ENCODE data around the gene EPB41L4B. TPM values are rescaled to one million over a fixed set of nuclear protein-coding genes. Genes with fewer than 3 reads are reported as not detected.

Gene EPB41L4B
- total RNA-seq, 1 experiment from 2014 or later: under 0.01 TPM

DNA sequence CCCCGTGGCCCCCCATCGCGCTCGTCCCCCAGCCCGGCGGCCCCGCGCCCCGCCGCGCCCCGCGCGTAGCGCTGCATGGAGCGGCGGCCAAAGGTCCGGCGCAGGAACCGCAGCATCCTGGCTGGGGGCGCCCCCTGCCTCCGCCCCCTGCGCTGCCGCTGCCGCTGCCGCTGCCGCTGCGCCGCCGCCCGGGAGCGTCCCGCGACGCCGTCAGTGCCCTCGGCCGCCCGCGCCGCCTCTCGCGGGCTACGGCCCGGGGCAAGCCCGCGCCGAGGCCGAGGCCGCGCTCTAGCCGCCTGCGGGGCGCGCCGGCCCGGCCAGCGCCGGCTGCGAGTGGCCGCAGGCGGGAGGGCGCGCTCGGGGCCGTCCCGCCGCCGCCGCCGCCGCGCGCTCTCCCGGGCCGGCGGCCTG is 523 bp downstream of the EPB41L4B start:
- DNase-seq (ENCODE audit: low read depth): no peak

DNA sequence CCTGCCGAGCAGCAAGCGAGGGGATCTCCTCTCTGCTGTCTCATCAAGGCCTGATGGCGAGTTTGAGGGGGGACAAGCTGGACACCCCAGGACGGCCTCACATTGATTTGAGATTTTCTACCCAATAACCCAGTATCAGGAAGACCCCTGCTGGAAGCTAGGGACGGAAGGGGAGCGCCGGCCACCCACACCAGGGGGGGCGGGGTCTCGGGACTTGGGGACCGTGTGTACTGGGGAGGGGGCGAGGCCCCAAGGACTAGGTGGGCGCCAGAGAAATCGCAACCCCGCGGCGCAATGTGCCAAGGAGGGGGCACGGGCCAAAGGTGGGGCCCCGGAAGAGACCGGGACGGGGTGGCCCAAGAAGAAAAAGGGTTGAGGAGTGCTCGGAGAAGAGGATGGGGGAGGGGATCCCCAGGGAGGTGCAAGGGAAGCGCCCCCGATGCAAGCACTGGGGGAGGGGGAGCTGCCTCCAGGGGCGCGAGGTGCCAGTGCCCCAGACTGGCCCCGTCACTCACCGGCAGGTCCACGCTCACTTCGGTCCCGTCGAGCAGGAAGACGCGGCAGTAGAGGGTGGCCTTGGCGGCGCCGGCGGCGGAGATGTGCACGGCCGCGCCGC is 1.1 kb downstream of the EPB41L4B start:
- DNase-seq (ENCODE audit: low read depth): no peak

DNA sequence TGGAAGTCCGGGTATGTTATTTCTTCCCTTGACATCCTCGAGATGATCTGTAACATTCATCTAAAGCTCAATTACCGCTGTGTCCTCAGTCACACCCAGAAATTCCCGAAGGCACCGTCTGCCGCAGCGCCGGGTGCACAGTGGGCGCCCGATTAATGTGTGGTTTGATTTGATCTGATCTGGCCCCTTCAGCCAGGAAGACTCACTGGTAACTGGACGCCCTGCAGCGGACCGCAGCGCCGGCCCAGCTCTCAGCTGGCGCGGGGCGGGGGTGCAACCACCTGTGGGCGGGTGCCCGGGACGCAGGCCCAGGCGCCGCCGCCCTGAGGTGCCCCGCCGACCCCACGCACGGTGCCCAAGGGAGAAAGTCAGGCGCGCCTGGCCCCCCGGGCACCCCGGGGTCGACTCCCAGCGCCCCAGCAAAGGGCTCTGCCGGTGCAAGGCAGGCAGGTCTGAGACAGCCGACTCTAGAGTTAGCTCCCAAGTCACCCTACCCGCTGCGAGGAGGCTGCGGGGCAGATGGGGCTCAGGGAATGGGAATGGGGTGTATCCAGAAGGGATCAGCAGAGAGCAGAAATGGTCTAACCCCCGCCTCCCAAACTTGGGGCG is 1.7 kb downstream of the EPB41L4B start:
- no peak for DNase-seq (ENCODE audit: low read depth)

DNA sequence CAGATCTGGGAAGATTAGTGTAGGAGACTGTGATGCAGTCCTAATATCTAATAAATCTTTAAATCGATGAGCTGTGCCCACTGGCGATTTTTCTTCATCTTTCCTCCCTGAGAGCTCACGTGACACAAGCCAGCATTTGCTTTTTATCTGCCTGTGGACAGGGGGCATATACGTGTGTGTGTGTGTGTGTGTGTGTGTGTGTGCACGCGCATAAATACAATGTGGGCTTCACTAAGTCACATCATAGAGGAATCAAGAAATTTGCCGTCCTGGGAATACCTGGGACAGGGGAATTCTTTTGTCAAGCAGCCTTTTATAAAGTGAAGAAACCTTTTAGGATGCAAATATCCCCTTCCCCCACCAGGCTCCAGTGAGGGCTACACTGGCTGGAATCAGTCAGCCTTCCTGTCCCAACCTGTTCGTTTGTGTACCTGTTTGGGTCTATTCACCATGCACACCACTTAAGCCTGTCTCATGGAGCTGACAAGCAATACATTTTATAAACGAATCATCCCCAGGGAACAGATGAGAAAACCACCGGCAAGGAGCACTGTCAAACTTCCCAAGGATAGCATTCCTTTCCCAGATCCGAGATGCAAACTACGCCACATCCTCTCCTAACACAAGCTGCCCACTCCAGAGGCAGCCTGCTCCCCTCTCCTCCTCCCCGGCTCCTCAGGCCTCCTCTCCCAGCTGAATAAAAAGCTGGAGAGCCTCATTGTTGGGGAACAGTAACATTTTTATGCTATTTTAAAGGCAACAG is 2.7 kb downstream of the EPB41L4B start:
- DNase-seq (ENCODE audit: low read depth): no peak

DNA sequence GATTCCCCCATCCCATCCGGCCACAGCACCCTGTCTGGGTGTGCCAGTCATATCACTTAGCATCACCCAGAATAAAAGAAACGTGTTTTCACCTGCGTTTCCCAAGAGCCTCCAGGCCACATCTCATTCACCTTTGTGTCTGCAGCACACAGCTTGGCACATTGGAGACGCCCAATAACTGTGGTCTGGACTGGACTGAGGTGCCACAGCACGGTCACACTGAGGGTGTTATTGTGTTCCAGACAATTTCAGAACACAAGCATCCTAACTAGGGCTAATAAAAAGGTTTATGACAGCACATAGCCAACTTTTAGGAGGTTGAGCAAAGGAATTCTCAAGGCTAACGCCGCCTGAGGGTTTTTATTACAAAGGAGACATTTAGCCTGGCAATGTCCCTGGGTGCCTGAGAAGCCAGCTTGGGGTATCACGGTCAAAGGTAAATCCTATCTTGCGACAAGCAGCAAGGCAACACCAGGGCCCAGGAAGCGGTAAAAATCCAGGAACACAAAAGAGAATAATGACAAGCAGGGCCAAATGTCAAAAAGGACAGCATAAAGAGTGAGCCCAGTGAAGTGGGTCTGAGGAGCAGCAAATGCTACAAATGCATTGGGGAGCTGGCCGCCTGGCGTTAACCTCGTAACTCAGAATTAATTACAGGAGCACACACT is 3.4 kb downstream of the EPB41L4B start:
- DNase-seq (ENCODE audit: low read depth): no peak

DNA sequence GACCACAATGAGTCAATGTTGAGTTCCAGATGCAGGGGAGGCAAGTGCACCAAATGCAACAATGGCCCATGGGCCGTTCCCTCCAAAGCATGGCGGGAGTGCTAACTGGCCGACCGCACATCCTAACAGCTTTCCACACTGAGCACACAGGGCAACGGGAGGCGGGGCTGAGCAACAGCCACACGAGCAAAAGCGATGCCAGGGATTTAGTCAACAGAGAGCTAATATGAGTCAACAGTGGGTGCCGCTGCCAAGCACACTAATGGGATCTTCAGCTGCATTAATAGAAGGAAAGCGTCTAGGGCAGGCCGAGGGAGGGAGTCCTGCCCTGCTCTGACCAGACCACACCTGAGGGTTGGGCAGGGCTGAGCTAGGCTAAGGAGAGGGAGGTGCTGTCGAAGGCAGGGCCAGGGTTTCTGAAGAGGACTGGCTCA is 4.6 kb downstream of the EPB41L4B start:
- peak; percentile 89 for DNase-seq (ENCODE audit: low read depth)

DNA sequence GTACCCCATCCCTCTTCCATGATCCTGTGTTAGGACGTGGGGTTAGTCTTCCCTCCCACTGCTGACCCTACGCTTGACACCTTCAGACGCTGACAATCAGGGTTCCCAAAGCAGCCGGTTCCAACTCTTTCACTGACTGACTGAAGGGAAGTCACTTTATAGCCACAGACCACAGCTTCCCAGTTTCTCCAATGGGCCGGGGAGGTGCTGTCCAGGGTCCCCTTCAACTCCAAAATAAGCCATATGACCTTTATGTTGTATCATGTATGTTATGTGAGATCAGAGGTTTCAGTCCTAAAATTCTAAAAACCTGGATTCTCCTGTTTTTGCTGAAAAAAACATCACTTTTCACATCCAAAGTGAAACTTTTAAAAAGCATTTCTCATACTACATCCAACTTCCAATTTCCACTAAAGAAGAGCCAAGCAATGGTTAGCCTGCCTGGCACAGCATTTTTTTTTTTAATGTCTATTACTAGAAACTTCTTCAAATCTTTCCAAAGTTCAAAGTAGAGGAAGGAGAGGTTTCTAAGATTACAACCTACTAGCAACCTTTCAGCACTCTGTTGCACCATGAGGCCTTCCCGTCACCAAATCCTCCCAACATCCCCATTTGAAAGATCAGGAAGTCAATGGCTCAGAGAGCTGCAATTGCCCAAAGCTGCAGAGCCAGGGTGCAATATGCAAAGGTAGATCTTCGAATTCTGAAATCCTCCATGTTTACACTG is 5.2 kb downstream of the EPB41L4B start:
- DNase-seq (ENCODE audit: low read depth): no peak

DNA sequence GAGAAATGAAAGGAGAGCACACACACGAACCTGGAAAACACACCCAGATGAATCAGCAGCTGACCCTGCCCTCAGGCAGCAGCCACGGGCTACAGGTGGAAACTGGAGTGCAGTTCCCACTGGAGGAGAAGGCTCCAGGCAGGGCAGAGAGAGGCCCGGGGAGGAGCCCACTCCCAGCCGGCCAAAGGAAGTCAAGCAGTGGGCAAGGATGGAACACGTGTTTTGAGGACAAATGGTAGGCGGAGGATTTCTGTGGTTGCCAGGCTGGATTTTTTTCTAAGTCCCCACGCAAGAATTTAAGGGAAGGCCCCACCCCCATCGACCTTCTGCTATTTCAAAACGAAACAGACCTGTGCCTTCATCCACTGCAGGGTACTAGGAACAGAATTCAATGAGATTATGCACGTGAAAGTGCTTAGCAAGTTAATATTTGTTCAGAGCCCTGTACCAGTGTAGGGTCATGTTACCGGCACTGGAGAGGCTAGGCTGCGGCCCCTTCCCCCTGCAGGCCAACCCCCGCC is 6.8 kb downstream of the EPB41L4B start:
- DNase-seq (ENCODE audit: low read depth): no peak

DNA sequence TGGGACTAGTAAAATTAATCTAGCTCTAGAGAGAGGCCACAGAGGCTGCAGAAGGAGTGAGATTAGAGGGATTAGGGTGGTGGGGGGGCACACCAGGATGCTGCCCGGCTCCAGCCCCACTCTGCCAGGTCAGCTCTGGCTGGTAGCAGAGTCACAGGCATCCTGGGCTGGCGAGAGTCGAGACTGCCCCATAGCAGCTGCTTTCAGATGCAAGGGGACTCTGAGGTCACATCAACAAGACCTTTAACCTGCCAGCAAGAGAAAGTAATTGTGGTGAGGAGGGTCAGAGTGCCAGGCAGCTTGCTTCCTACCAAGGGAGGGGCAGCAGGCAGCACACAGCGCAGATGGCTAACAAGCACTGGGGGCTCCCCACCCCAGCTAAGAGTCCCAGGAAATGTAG is 7.5 kb downstream of the EPB41L4B start:
- no peak for DNase-seq (ENCODE audit: low read depth)

DNA sequence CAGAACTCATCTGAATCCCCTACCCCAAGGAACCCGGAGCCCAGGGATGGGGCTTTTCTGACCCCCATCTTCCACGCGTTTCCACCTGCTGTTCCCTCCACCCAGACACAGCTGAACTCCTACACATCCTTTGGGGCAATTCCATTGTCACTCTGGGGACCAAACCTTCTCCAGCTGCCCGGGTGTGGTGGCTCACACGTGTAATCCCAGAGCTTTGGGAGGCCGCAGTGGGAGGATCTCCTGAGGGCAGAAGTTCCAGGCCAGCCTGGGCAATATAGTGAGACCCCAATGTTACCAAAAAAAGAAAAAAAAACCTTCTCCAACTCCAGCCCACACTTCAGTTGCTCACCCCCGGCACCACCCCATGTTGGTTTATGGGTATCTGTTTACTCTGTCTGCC is 8.1 kb downstream of the EPB41L4B start:
- DNase-seq (ENCODE audit: low read depth): no peak

DNA sequence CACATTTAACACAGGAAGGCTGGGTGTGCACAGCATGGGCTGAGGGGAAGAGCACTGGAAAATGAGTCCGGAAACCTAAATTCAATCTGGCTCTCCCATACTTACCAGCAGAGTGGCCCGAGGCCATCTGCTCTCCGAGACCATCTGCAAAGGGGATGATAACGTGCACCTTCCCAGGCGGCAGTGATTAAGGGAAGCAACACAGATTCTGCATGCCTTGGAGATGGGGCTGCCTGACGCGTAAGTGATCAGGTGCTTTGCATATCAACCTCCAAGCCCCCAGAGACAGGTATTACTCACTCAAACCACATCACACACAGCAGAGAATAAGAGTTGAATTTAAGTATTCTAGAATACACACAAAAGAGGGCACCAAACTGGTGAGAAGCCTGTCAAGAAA is 9.1 kb downstream of the EPB41L4B start:
- no peak for DNase-seq (ENCODE audit: low read depth)

DNA sequence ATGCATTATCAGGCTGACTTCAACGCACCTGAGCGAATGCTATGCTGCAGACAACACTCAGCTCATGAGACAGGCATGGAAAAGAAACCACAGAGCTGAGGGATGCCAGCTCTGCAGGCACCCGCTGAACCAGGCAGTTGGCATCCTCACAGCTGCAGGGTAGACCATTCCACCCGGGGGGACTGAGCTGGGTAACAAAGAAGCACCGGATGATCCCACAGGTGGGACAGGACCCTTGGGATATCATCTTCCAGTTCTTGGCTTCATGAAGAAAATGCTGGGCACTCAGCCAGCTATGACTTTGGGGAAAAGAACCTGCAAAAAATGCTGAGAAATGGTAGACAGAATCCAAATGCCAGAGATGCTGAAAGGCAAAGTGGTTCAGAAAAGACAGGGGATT is 9.6 kb downstream of the EPB41L4B start:
- DNase-seq (ENCODE audit: low read depth): no peak

DNA sequence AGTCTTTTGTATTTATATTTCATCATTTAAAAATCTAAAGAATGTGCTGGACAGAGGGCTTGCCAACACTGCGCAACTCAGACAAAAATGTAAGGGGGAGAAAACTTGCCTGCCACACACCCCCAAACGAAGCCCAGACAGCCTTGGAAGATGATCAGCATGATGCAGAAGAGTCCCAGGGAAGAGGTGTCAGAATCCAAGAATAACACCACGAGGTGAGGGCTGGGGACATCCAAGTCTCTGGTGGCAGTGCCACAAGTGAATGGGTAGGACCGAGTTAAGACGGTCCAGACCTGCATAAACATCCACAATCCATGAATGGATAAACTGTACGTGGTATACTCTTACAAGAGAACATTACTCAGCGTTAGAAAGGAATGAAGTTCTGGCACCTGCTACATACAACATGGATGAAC is 10.4 kb downstream of the EPB41L4B start:
- no peak for DNase-seq (ENCODE audit: low read depth)

DNA sequence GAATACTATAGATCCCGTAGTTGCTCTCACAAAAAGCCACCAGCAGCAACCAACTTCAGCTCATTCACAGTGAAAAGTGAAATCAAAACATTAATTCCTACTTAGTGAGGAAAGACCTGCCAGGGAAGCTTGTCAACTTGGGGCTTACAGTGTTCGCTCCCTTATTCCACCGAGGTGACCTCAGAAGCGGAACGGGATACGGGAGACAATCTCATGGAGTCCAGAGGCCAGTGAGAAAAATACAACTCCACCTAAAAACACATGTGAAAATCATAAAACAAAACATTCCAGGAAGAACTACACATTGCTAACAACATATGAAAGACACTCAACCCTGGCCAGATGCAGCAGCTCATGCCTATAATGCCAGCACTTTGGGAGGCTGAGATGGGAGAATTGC is 11.6 kb downstream of the EPB41L4B start:
- no peak for DNase-seq (ENCODE audit: low read depth)

DNA sequence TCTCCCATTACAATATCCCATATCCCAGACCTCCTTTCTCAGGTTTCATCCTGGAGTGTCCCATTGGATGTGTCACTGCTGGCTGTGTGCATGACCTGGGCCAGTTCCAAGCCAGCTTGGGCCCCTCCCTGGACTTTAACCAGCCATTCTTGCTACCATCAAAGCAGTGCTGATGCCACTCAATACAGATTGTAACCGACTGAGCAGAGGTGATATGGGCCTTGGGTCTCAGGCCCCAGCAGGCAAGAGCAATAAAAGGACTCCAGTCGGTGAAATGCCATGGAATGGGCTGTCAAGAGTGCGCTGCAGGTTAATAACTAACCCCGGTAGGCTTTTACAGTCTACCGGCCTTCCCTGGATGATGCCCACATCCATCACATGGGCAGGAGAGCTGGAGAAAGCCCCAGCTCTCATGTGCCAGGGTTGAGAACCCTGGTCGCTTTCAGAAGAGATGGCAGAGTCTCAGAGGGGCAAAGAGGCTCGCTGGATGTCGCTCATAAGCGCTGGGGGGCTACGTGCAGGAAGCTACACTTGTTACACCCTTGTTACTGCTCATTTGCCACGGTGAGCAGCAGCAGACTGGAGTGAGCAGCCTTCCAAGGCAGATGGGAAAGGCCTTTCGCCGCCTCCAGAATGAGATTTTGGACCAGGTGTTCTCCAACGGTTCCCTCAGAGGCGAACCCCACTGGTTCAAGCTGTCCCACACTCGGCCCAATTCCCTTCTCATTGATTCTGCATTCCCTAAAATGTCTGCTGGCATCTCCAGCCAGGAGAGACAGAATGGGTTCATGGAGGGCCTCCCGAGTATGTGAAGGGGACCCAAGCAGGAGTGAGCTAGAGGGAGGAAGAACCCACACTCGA is 13.2 kb downstream of the EPB41L4B start:
- no peak for DNase-seq (ENCODE audit: low read depth)

DNA sequence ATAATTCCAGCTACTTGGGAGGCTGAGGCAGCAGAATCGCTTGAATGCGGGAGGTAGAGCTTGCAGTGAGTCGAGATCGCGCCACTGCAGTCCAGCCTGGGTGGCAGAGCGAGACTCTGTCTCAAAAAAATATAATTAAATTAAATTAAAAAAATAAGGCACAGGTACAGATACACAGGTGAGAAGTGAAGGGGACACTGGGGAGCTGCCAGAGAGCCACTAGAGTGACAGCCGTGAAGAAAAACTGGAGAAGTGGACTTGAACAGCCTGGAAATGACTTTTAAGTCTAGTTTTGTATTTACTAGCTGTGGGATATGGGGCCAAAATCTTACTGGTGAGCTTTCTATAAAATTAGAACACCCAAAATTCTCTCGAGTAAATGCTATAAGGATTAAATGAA is 15.1 kb downstream of the EPB41L4B start:
- no peak for DNase-seq (ENCODE audit: low read depth)

DNA sequence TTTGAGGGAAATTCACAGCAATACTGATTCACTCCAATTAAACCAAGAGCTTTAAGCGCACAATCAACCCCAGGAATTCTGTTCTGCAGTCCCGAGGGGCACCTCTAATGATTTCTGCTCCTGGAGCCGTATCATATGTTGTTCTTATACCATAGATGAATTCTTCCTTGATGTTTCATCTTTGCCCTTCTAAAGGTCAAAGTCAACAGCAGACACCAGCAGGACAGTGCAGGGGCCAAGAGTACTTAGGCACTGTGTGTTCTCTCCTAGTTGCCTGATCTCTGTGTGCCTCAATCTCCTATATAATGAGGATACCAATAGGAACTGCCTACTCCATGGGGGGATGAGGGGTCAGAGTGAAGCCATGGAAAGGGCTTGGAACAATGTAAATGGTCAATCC is 16.5 kb downstream of the EPB41L4B start:
- no peak for DNase-seq (ENCODE audit: low read depth)

DNA sequence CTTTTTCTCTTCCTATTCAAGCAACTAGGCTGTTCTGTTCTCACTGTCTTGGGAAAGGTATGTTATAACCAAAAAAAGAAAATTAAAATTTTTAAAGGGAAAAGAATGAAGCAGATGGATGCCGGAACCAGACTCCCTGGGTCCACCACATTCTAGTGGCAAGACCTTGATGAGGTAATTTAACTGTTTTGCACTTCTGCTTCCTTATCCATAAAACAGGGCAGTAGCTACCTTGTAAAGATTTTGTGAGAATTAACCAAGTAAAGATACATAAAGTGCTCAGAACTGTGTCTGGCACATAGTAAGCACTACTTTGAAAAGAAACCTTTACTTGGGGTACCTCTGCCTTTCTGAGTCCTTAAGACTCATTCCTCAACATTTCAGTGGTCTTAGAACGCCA is 17.0 kb downstream of the EPB41L4B start:
- no peak for DNase-seq (ENCODE audit: low read depth)

DNA sequence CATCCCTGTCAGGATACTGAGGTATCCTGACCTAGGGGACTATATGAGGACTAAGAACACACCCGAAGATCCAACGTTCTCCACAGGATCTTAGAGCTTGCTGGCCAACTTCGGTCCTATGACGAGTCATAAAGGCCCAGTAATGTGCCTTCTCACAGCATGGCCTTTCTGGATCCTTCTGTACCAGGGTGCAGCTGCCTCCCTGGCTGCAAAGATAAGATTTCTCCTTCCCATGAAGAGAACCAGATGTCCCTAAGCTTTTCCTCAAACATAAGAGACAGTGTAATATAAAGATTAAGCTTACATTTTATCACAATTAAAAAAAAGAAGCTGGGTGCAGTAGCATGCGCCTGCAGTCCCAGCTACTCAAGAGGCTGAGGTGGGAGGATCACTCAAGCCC is 18.3 kb downstream of the EPB41L4B start:
- DNase-seq (ENCODE audit: low read depth): no peak

DNA sequence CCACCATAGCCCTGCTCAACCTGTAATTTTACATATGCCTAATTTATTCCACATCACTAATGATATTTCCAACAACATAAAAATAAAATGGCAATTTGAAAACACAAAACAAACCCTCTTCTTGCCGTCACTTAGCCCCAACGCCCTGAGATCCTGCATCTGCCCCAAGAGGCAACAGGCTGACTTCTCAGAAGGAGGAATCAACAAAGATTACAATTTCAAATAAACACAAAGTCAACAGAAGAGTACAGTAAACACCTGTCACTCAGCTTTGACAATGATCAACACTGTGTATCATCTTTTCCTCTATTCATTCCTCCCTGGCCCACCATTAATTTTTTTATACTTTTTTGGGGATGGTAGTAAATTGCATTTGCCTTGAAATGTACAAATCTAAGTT is 19.8 kb downstream of the EPB41L4B start:
- DNase-seq (ENCODE audit: low read depth): no peak

DNA sequence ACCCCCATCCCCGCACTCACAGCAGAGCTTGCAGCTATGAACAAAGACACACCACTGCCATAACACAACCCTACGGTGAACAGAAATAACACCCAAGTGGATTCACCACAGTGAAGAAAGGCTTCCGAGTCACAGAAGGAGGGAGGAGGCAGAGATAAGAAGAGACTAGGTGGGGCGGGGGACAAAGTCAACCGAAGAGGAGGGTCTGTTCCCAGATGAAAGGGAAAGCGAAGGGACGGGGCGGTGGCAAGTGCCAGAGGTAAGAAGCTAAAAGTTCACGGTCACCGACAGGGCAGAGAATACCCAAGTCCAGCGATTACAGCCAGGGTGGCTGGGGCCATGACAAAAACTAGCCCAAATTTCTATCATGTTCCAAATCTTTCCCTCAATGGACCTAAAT is 21.0 kb downstream of the EPB41L4B start:
- no peak for DNase-seq (ENCODE audit: low read depth)
